H9 (cell line): ENCODE measurements around the gene ANTKMT. TPM values are rescaled to one million over a fixed set of nuclear protein-coding genes. Genes with fewer than 3 reads are reported as not detected.

ENCODE experiments used
- DNase-seq: peaks from one replicate; pipeline ENCODE4 v3.0.0-alpha.2; 2017
- H2AFZ ChIP-seq: one replicate; pipeline ENCODE4 v1.6.1; 2013; ENCODE audit warnings: mild to moderate bottlenecking, low read length, control low read depth, moderate library complexity
- H2AK5ac ChIP-seq: 2 replicates; pipeline ENCODE4 v1.6.1; 2013; ENCODE audit warnings: low read length, control low read depth, mixed read lengths; ENCODE audit not compliant: insufficient read length
- H2BK120ac ChIP-seq: one replicate; pipeline ENCODE4 v1.6.1; 2013; ENCODE audit warnings: low read depth, mild to moderate bottlenecking, low read length, control low read depth, inconsistent platforms; ENCODE audit not compliant: poor library complexity, severe bottlenecking
- H2BK12ac ChIP-seq: 2 replicates; pipeline ENCODE4 v1.6.1; 2013; ENCODE audit warnings: low read length, control low read depth, mixed read lengths, low read depth; ENCODE audit not compliant: insufficient read length
- H2BK15ac ChIP-seq: 2 replicates; pipeline ENCODE4 v1.6.1; 2013; ENCODE audit warnings: low read depth, low read length, control low read depth
- H2BK20ac ChIP-seq: one replicate; pipeline ENCODE4 v1.6.1; 2013; ENCODE audit warnings: low read depth, mild to moderate bottlenecking, low read length, control low read depth, inconsistent platforms; ENCODE audit not compliant: poor library complexity, severe bottlenecking
- H2BK5ac ChIP-seq: 2 replicates; pipeline ENCODE4 v1.6.1; 2013; ENCODE audit warnings: low read length, control low read depth, mixed read lengths; ENCODE audit not compliant: insufficient read length
- H3K14ac ChIP-seq: 2 replicates; pipeline ENCODE4 v1.6.1; 2013; ENCODE audit warnings: low read length, control low read depth; ENCODE audit not compliant: insufficient read depth
- H3K18ac ChIP-seq: 2 replicates; pipeline ENCODE4 v1.6.1; 2013; ENCODE audit warnings: low read depth, mild to moderate bottlenecking, mixed read lengths, low read length, control low read depth; ENCODE audit not compliant: insufficient read length
- H3K23ac ChIP-seq: 2 replicates; pipeline ENCODE4 v1.6.1; 2013; ENCODE audit warnings: low read length, control low read depth, mixed read lengths, low read depth; ENCODE audit not compliant: insufficient read length
- H3K23me2 ChIP-seq: 2 replicates; pipeline ENCODE4 v1.6.1; 2013; ENCODE audit warnings: low read depth, mild to moderate bottlenecking, mixed read lengths, low read length, control low read depth; ENCODE audit not compliant: insufficient read length, poor library complexity, severe bottlenecking
- H3K27ac ChIP-seq: 2 replicates; pipeline ENCODE4 v1.5.1; 2013; ENCODE audit warnings: low read length, control low read depth, mixed read lengths, low read depth; ENCODE audit not compliant: insufficient read length
- H3K27me3 ChIP-seq: 2 replicates; pipeline ENCODE4 v1.6.1; 2013; ENCODE audit warnings: low read length, control low read depth, inconsistent platforms; ENCODE audit not compliant: insufficient read depth
- H3K4ac ChIP-seq: 2 replicates; pipeline ENCODE4 v1.6.1; 2013; ENCODE audit warnings: low read depth, mild to moderate bottlenecking, control low read depth, inconsistent platforms, low read length, moderate library complexity
- H3K4me1 ChIP-seq: 2 replicates; pipeline ENCODE4 v1.6.1; 2013; ENCODE audit warnings: low read length, control low read depth, inconsistent platforms; ENCODE audit not compliant: insufficient read depth
- H3K4me2 ChIP-seq: 2 replicates; pipeline ENCODE4 v1.6.1; 2013; ENCODE audit warnings: low read length, control low read depth, mixed read lengths; ENCODE audit not compliant: insufficient read length, insufficient read depth
- H3K56ac ChIP-seq: 2 replicates; pipeline ENCODE4 v1.6.1; 2013; ENCODE audit warnings: low read depth, mild to moderate bottlenecking, mixed read lengths, low read length, control low read depth; ENCODE audit not compliant: insufficient read length
- H3K79me1 ChIP-seq: 2 replicates; pipeline ENCODE4 v1.6.1; 2013; ENCODE audit warnings: low read depth, mild to moderate bottlenecking, moderate library complexity, low read length, control low read depth, inconsistent platforms; ENCODE audit not compliant: insufficient read depth, poor library complexity, severe bottlenecking
- H3K79me2 ChIP-seq: 2 replicates; pipeline ENCODE4 v1.6.1; 2013; ENCODE audit warnings: low read length, control low read depth, inconsistent platforms; ENCODE audit not compliant: insufficient read depth
- H3K9ac ChIP-seq: 2 replicates; pipeline ENCODE4 v1.6.1; 2013; ENCODE audit warnings: low read length, control low read depth, mixed read lengths; ENCODE audit not compliant: insufficient read length; ENCODE audit errors: extremely low read depth
- H3K9me3 ChIP-seq: one replicate; pipeline ENCODE4 v1.6.1; 2013; ENCODE audit warnings: low read depth, low read length, inconsistent platforms; ENCODE audit not compliant: control insufficient read depth
- H3T11ph ChIP-seq: one replicate; pipeline ENCODE4 v1.6.1; 2013; ENCODE audit warnings: mild to moderate bottlenecking, low read length, control low read depth, inconsistent platforms
- H4K20me1 ChIP-seq: one replicate; pipeline ENCODE4 v1.6.1; 2013; ENCODE audit not compliant: control insufficient read depth, insufficient read length, insufficient read depth
- H4K5ac ChIP-seq: 2 replicates; pipeline ENCODE4 v1.6.1; 2013; ENCODE audit warnings: low read depth, mild to moderate bottlenecking, mixed read lengths, low read length, control low read depth; ENCODE audit not compliant: insufficient read length
- H4K8ac ChIP-seq: replicated peaks from 2 replicates; pipeline ENCODE4 v1.6.1; 2013; ENCODE audit warnings: low read length, control low read depth, mixed read lengths, low read depth; ENCODE audit not compliant: insufficient read length
- H4K91ac ChIP-seq: 2 replicates; pipeline ENCODE4 v1.6.1; 2013; ENCODE audit warnings: low read depth, mild to moderate bottlenecking, moderate library complexity, mixed read lengths, low read length, control low read depth; ENCODE audit not compliant: insufficient read length
- H3K27ac Mint-ChIP-seq, 3 experiments: 2 replicates in 2 of 3; 3 replicates in 1 of 3; pipeline ENCODE4 v1.8.0; 2020 to 2021; ENCODE audit warnings: mixed read lengths in 3 of 3, mild to moderate bottlenecking in 1 of 3, moderate library complexity in 1 of 3
- H3K27me3 Mint-ChIP-seq: 2 replicates; pipeline ENCODE4 v1.8.0; 2021; ENCODE audit warnings: low read depth, mild to moderate bottlenecking, moderate library complexity, mixed read lengths
- H3K36me3 Mint-ChIP-seq, 3 experiments: 2 replicates in 2 of 3; 3 replicates in 1 of 3; pipeline ENCODE4 v1.8.0; 2020 to 2021; ENCODE audit warnings: low read depth in 3 of 3, mixed read lengths in 3 of 3; ENCODE audit not compliant: insufficient read depth in 1 of 3
- H3K4me1 Mint-ChIP-seq, 2 experiments: 2 replicates each; pipeline ENCODE4 v1.8.0; 2020; ENCODE audit warnings: mixed read lengths in 2 of 2
- H3K4me3 Mint-ChIP-seq, 2 experiments: 2 replicates in 1 of 2; 3 replicates in 1 of 2; pipeline ENCODE4 v1.8.0; 2020 to 2021; ENCODE audit warnings: mild to moderate bottlenecking in 2 of 2, mixed read lengths in 2 of 2, moderate library complexity in 1 of 2
- H3K9me3 Mint-ChIP-seq, 2 experiments: 2 replicates in 1 of 2; 3 replicates in 1 of 2; pipeline ENCODE4 v1.8.0; 2020; ENCODE audit warnings: mild to moderate bottlenecking in 2 of 2, mixed read lengths in 2 of 2, moderate library complexity in 1 of 2
- WGBS: extraction: QIAGEN DNeasy Blood & Tissue Kit; methylation state at CpG from one replicate; pipeline ENCODE4 v1.1.7; 2013; ENCODE audit warnings: missing lambda C conversion rate, low lambda C conversion rate, mixed read lengths; ENCODE audit not compliant: insufficient read length; ENCODE audit errors: extremely low coverage; 5-methylcytosine and 5-hydroxymethylcytosine counted together
- total RNA-seq: library from RNA; stranded (reverse); gene quantifications from 2 replicates; pipeline ENCODE4 v1.2.1, GENCODE V29; 2021
- TF ChIP-seq, protein P1 (sequence below): fragments of 200-600 bp; sonication (generic); conservative IDR thresholded peaks from 3 replicates; pipeline ENCODE4 v1.8.0; 2021; ENCODE audit warnings: antibody characterized with exemption, mild to moderate bottlenecking

Gene ANTKMT
- total RNA-seq, 1 experiment from 2014 or later: 31.5 TPM

DNA sequence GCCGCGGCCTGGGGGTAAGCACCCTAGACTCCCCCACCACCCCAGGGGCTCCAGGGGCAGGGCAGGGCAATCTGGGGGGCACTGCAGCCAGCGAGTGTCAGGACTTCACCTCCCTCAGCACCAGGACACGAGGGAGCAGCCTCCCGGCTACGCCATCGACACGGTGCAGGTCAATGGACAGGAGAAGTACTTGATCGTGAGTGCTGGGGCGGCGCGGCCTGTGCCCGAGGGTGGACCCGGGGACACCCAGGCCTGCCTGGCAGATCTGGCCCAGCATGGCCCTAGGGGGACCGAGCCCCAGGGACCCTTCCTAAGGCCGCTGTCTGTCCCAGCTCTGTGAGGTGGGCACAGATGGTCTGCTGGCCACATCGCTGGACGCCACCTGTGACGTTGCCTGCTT lies 48.6 kb upstream of the ANTKMT start:
- Mint-ChIP-seq H3K36me3 (peaks cover 11 to 27% (median 27%) of the 10 kb centered on the region in 3 experiments; a peak in 6 of 7 replicates), H3K9me3 (no peaks in the 10 kb centered on the region), H3K27ac (no peak overlapping the region), H3K27me3 (peaks cover 3% of the 10 kb centered on the region; the same call in 1 of the 2 replicates), H3K4me1 (peaks cover 13 to 16% of the 10 kb centered on the region in 2 experiments), H3K4me3 (no peak overlapping the region)
- Histone ChIP-seq H4K91ac (no peak overlapping the region), H2BK5ac (no peak overlapping the region), H3K18ac (no peak overlapping the region), H3K9me3 (no peaks in the 10 kb centered on the region), H2BK20ac (no peak overlapping the region), H3K79me1 (no peaks in the 10 kb centered on the region), H3K23ac (no peak overlapping the region), H2AK5ac (no peak overlapping the region), H3K27me3 (no peaks in the 10 kb centered on the region), H3K79me2 (no peaks in the 10 kb centered on the region; the same call in 1 of the 2 replicates), H3K4ac (no peak overlapping the region), H4K8ac (no peak overlapping the region), H3K14ac (no peak overlapping the region), H3T11ph (no peak overlapping the region), H3K4me1 (no peaks in the 10 kb centered on the region), H3K9ac (no peak overlapping the region), H2BK15ac (no peak overlapping the region), H3K56ac (no peak overlapping the region), H2AFZ (no peak overlapping the region), H4K5ac (no peak overlapping the region), H2BK12ac (no peak overlapping the region), H3K23me2 (peaks cover 6% of the 10 kb centered on the region), H4K20me1 (no peaks in the 10 kb centered on the region), H3K27ac (no peak overlapping the region), H2BK120ac (no peak overlapping the region), H3K4me2 (no peak overlapping the region)
- TF ChIP-seq, protein P1, sequence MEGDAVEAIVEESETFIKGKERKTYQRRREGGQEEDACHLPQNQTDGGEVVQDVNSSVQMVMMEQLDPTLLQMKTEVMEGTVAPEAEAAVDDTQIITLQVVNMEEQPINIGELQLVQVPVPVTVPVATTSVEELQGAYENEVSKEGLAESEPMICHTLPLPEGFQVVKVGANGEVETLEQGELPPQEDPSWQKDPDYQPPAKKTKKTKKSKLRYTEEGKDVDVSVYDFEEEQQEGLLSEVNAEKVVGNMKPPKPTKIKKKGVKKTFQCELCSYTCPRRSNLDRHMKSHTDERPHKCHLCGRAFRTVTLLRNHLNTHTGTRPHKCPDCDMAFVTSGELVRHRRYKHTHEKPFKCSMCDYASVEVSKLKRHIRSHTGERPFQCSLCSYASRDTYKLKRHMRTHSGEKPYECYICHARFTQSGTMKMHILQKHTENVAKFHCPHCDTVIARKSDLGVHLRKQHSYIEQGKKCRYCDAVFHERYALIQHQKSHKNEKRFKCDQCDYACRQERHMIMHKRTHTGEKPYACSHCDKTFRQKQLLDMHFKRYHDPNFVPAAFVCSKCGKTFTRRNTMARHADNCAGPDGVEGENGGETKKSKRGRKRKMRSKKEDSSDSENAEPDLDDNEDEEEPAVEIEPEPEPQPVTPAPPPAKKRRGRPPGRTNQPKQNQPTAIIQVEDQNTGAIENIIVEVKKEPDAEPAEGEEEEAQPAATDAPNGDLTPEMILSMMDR: no peak
- WGBS: no CpG with 5 or more reads among the region's 19 CpGs
- DNase-seq: no peak
